Mammary epithelial cell (primary cell): ENCODE results near the gene ITGAD.

ENCODE experiments used
- CTCF ChIP-seq, 2 donors: IDR thresholded peaks in 1 of 2; conservative IDR thresholded peaks in 1 of 2; 2 replicates each; pipeline ENCODE4 v1.5.1; 2011 to 2012; ENCODE audit warnings: inconsistent platforms in 2 of 2, low read length in 2 of 2, mild to moderate bottlenecking in 2 of 2, control low read depth in 1 of 2, low read depth in 1 of 2; ENCODE audit not compliant: insufficient read depth in 1 of 2; ENCODE audit errors: extremely low read depth in 1 of 2
- EZH2 ChIP-seq: IDR thresholded peaks from 2 replicates; pipeline ENCODE4 v1.6.1; 2012; ENCODE audit warnings: low read length, inconsistent platforms, borderline replicate concordance

GRCh38 chr16:31461921-31462804 lies 69.0 kb downstream of the ITGAD start:
- TF ChIP-seq CTCF (conservative IDR thresholded peaks at IDR 0.05 in 1 of 2, IDR thresholded peaks at IDR 0.05 in 1 of 2; ENCODE audit: extremely low read depth in 1 of 2, insufficient read depth in 1 of 2, low read depth in 1 of 2, low read length in 2 of 2): no peak
- no peak for TF ChIP-seq EZH2
